WTC11 (cell line): ENCODE measurements around the gene GJB5. TPM values are rescaled to one million over a fixed set of nuclear protein-coding genes. Genes with fewer than 3 reads are reported as not detected.

Experiments used
- ATAC-seq: fragments of 200-7000 bp; cut with Tn5 transposase; 2 replicates; pipeline ENCODE4 v1.10.0; 2021; ENCODE audit warnings: mild to moderate bottlenecking, moderate library complexity
- CTCF ChIA-PET: fragments of 300-600 bp; sonication (Branson Sonifier 250); formaldehyde crosslinking; loops from one replicate; lab custom pipeline; 2021; ENCODE audit warnings: antibody characterized with exemption; lab: Charles Lee
- POLR2A ChIA-PET: fragments of 350-600 bp; sonication (Branson Sonifier 250); formaldehyde crosslinking; loops from one replicate; lab custom pipeline; 2021; ENCODE audit warnings: antibody characterized with exemption; lab: Charles Lee
- DNase-seq: peaks from one replicate; pipeline ENCODE4 v3.0.0; 2021; ENCODE audit warnings: low spot score
- H3K27ac Mint-ChIP-seq: 2 replicates; pipeline ENCODE4 v1.8.0; 2021; ENCODE audit warnings: mixed read lengths
- H3K27me3 Mint-ChIP-seq: 2 replicates; pipeline ENCODE4 v1.8.0; 2021; ENCODE audit warnings: low read depth, mild to moderate bottlenecking, moderate library complexity, mixed read lengths
- H3K36me3 Mint-ChIP-seq: 2 replicates; pipeline ENCODE4 v1.8.0; 2021; ENCODE audit warnings: mixed read lengths
- H3K4me1 Mint-ChIP-seq: 2 replicates; pipeline ENCODE4 v1.8.0; 2022; ENCODE audit warnings: mixed read lengths
- H3K4me3 Mint-ChIP-seq: 2 replicates; pipeline ENCODE4 v1.8.0; 2021; ENCODE audit warnings: mild to moderate bottlenecking, moderate library complexity, mixed read lengths
- H3K9me3 Mint-ChIP-seq: 2 replicates; pipeline ENCODE4 v1.8.0; 2021; ENCODE audit warnings: mixed read lengths
- ATF1 ChIP-seq: sonication (generic); formaldehyde crosslinking; IDR thresholded peaks from 2 replicates; pipeline ENCODE4 v1.8.1; 2023; ENCODE audit warnings: mild to moderate bottlenecking, moderate library complexity, missing genetic modification reagents
- ELF4 ChIP-seq: sonication (generic); formaldehyde crosslinking; IDR thresholded peaks from 2 replicates; pipeline ENCODE4 v1.8.1; 2022; ENCODE audit warnings: low read depth, mild to moderate bottlenecking, moderate library complexity, missing genetic modification reagents
- ETV6 ChIP-seq: sonication (generic); formaldehyde crosslinking; IDR thresholded peaks from 2 replicates; pipeline ENCODE4 v1.8.1; 2022; ENCODE audit warnings: mild to moderate bottlenecking, missing genetic modification reagents
- GTF2I ChIP-seq: fragments of 250-450 bp; sonication (Bioruptor Pico); conservative IDR thresholded peaks from 2 replicates; pipeline ENCODE4 v1.4.0; 2021; ENCODE audit warnings: mild to moderate bottlenecking
- JAZF1 ChIP-seq: fragments of 250-450 bp; sonication (Bioruptor Pico); IDR thresholded peaks from 2 replicates; pipeline ENCODE4 v1.9.0; 2021; ENCODE audit warnings: moderate library complexity, mild to moderate bottlenecking, inconsistent platforms
- NR3C1 ChIP-seq: sonication (generic); formaldehyde crosslinking; conservative IDR thresholded peaks from 2 replicates; pipeline ENCODE4 v1.8.1; 2023; ENCODE audit warnings: low read depth, mild to moderate bottlenecking, missing genetic modification reagents
- SP1 ChIP-seq: sonication (generic); formaldehyde crosslinking; conservative IDR thresholded peaks from 2 replicates; pipeline ENCODE4 v1.8.1; 2022; ENCODE audit warnings: missing genetic modification reagents
- ZBTB21 ChIP-seq: sonication (generic); formaldehyde crosslinking; IDR thresholded peaks from 2 replicates; pipeline ENCODE4 v1.8.1; 2023; ENCODE audit warnings: mild to moderate bottlenecking, missing genetic modification reagents, borderline replicate concordance
- ZNF232 ChIP-seq: sonication (generic); formaldehyde crosslinking; IDR thresholded peaks from 2 replicates; pipeline ENCODE4 v1.8.0; 2022; ENCODE audit warnings: mild to moderate bottlenecking, missing genetic modification reagents
- ZNF423 ChIP-seq: fragments of 250-450 bp; sonication (Bioruptor Pico); IDR thresholded peaks from 2 replicates; pipeline ENCODE4 v2.1.2; 2022; ENCODE audit warnings: mild to moderate bottlenecking, moderate library complexity
- total RNA-seq: library from RNA; stranded (reverse); gene quantifications from 3 replicates; pipeline ENCODE4 v1.2.3, GENCODE V29; 2021
- TF ChIP-seq, protein P1 (sequence below): sonication (generic); formaldehyde crosslinking; IDR thresholded peaks from 2 replicates; pipeline ENCODE4 v1.8.1; 2022; ENCODE audit warnings: missing genetic modification reagents, borderline replicate concordance
- TF ChIP-seq, protein P2 (sequence below): sonication (generic); formaldehyde crosslinking; IDR thresholded peaks from 2 replicates; pipeline ENCODE4 v1.8.1; 2023; ENCODE audit warnings: mild to moderate bottlenecking, missing genetic modification reagents, borderline replicate concordance
- TF ChIP-seq, protein P3 (sequence below): fragments of 250-450 bp; sonication (Bioruptor Pico); IDR thresholded peaks from 2 replicates; pipeline ENCODE4 v1.9.0; 2021; ENCODE audit warnings: mild to moderate bottlenecking, borderline replicate concordance
- TF ChIP-seq, protein P4 (sequence below): fragments of 250-450 bp; sonication (Bioruptor Pico); IDR thresholded peaks from 2 replicates; pipeline ENCODE4 v1.8.0; 2021; ENCODE audit warnings: mild to moderate bottlenecking
- TF ChIP-seq, protein P5 (sequence below): sonication (generic); formaldehyde crosslinking; IDR thresholded peaks from 2 replicates; pipeline ENCODE4 v1.8.1; 2022; ENCODE audit warnings: low read depth, missing genetic modification reagents, borderline replicate concordance
- TF ChIP-seq, protein P6 (sequence below): sonication (generic); formaldehyde crosslinking; IDR thresholded peaks from 2 replicates; pipeline ENCODE4 v1.8.1; 2022; ENCODE audit warnings: mild to moderate bottlenecking, missing genetic modification reagents, moderate library complexity, borderline replicate concordance

GJB5 gene
- total RNA-seq, 1 experiment from 2014 or later = 0.55 TPM

DNA sequence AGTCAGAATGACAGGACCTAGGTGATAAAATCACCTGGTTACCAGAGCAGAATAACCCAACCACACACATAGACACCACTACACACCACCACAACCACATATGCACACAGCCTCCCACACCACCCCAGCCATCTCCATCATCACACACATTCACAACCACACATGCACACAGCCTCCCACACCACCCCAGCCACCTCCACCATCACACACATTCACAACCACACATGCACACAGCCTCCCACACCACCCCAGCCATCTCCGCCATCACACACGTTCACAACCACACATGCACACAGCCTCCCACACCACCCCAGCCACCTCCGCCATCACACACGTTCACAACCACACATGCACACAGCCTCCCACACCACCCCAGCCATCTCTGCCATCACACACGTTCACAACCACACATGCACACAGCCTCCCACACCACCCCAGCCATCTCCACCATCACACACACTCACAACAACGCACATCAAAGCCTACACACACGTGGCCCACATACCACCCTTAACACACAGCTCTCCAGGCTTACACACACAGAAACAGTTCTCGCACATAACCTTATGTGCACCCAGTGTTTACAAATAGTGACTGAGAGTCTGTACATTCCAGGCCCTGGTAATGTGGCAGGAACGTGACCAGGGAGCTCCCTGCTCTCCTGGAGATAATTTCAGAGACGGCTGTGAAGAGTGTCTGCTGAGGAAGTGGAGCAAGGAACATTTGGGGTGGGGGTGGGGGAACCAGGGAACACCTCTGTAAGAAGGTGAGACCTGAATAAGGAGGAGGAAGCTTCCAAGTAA is 22.9 kb downstream of the GJB5 start:
- peaks cover 7% of the 10 kb centered on the region; the same call in 1 of the 2 replicates for H3K4me1 Mint-ChIP-seq
- no peaks in the 10 kb centered on the region for H3K36me3 Mint-ChIP-seq
- H3K9me3 Mint-ChIP-seq = no peaks in the 10 kb centered on the region
- no peak overlapping the region for H3K27ac Mint-ChIP-seq
- H3K4me3 Mint-ChIP-seq = no peak overlapping the region
- DNase-seq (no peak), ATAC-seq (no peak)
- POLR2A ChIA-PET = no interaction called here
- CTCF ChIA-PET = interaction anchor here (0.6 to 1.6 kb wide), 6 partner anchors 8 to 1658 kb away, joined by 3 to 5 read pairs (median 4); partner anchors contain the start of gene SMIM12
- TF ChIP-seq, protein P1, sequence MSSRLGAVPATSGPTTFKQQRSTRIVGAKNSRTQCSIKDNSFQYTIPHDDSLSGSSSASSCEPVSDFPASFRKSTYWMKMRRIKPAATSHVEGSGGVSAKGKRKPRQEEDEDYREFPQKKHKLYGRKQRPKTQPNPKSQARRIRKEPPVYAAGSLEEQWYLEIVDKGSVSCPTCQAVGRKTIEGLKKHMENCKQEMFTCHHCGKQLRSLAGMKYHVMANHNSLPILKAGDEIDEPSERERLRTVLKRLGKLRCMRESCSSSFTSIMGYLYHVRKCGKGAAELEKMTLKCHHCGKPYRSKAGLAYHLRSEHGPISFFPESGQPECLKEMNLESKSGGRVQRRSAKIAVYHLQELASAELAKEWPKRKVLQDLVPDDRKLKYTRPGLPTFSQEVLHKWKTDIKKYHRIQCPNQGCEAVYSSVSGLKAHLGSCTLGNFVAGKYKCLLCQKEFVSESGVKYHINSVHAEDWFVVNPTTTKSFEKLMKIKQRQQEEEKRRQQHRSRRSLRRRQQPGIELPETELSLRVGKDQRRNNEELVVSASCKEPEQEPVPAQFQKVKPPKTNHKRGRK (CRISPR knock-in tag) = no peak
- no peak for TF ChIP-seq ETV6
- TF ChIP-seq, protein P2, sequence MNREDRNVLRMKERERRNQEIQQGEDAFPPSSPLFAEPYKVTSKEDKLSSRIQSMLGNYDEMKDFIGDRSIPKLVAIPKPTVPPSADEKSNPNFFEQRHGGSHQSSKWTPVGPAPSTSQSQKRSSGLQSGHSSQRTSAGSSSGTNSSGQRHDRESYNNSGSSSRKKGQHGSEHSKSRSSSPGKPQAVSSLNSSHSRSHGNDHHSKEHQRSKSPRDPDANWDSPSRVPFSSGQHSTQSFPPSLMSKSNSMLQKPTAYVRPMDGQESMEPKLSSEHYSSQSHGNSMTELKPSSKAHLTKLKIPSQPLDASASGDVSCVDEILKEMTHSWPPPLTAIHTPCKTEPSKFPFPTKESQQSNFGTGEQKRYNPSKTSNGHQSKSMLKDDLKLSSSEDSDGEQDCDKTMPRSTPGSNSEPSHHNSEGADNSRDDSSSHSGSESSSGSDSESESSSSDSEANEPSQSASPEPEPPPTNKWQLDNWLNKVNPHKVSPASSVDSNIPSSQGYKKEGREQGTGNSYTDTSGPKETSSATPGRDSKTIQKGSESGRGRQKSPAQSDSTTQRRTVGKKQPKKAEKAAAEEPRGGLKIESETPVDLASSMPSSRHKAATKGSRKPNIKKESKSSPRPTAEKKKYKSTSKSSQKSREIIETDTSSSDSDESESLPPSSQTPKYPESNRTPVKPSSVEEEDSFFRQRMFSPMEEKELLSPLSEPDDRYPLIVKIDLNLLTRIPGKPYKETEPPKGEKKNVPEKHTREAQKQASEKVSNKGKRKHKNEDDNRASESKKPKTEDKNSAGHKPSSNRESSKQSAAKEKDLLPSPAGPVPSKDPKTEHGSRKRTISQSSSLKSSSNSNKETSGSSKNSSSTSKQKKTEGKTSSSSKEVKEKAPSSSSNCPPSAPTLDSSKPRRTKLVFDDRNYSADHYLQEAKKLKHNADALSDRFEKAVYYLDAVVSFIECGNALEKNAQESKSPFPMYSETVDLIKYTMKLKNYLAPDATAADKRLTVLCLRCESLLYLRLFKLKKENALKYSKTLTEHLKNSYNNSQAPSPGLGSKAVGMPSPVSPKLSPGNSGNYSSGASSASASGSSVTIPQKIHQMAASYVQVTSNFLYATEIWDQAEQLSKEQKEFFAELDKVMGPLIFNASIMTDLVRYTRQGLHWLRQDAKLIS (CRISPR knock-in tag) = no peak
- no peak for TF ChIP-seq NR3C1
- TF ChIP-seq ZNF232 = no peak
- TF ChIP-seq ZNF423 (CRISPR knock-in tag) = no peak
- TF ChIP-seq, protein P3, sequence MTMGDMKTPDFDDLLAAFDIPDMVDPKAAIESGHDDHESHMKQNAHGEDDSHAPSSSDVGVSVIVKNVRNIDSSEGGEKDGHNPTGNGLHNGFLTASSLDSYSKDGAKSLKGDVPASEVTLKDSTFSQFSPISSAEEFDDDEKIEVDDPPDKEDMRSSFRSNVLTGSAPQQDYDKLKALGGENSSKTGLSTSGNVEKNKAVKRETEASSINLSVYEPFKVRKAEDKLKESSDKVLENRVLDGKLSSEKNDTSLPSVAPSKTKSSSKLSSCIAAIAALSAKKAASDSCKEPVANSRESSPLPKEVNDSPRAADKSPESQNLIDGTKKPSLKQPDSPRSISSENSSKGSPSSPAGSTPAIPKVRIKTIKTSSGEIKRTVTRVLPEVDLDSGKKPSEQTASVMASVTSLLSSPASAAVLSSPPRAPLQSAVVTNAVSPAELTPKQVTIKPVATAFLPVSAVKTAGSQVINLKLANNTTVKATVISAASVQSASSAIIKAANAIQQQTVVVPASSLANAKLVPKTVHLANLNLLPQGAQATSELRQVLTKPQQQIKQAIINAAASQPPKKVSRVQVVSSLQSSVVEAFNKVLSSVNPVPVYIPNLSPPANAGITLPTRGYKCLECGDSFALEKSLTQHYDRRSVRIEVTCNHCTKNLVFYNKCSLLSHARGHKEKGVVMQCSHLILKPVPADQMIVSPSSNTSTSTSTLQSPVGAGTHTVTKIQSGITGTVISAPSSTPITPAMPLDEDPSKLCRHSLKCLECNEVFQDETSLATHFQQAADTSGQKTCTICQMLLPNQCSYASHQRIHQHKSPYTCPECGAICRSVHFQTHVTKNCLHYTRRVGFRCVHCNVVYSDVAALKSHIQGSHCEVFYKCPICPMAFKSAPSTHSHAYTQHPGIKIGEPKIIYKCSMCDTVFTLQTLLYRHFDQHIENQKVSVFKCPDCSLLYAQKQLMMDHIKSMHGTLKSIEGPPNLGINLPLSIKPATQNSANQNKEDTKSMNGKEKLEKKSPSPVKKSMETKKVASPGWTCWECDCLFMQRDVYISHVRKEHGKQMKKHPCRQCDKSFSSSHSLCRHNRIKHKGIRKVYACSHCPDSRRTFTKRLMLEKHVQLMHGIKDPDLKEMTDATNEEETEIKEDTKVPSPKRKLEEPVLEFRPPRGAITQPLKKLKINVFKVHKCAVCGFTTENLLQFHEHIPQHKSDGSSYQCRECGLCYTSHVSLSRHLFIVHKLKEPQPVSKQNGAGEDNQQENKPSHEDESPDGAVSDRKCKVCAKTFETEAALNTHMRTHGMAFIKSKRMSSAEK (CRISPR knock-in tag) = no peak
- TF ChIP-seq ZBTB21 (CRISPR knock-in tag) = no peak
- TF ChIP-seq, protein P4, sequence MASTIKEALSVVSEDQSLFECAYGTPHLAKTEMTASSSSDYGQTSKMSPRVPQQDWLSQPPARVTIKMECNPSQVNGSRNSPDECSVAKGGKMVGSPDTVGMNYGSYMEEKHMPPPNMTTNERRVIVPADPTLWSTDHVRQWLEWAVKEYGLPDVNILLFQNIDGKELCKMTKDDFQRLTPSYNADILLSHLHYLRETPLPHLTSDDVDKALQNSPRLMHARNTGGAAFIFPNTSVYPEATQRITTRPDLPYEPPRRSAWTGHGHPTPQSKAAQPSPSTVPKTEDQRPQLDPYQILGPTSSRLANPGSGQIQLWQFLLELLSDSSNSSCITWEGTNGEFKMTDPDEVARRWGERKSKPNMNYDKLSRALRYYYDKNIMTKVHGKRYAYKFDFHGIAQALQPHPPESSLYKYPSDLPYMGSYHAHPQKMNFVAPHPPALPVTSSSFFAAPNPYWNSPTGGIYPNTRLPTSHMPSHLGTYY (CRISPR knock-in tag) = no peak
- no peak for TF ChIP-seq JAZF1
- no peak for TF ChIP-seq GTF2I (CRISPR knock-in tag)
- no peak for TF ChIP-seq ATF1
- no peak for TF ChIP-seq SP1 (CRISPR knock-in tag)
- TF ChIP-seq, protein P5, sequence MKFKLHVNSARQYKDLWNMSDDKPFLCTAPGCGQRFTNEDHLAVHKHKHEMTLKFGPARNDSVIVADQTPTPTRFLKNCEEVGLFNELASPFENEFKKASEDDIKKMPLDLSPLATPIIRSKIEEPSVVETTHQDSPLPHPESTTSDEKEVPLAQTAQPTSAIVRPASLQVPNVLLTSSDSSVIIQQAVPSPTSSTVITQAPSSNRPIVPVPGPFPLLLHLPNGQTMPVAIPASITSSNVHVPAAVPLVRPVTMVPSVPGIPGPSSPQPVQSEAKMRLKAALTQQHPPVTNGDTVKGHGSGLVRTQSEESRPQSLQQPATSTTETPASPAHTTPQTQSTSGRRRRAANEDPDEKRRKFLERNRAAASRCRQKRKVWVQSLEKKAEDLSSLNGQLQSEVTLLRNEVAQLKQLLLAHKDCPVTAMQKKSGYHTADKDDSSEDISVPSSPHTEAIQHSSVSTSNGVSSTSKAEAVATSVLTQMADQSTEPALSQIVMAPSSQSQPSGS (CRISPR knock-in tag) = no peak
- TF ChIP-seq ELF4 (CRISPR knock-in tag) = no peak
- TF ChIP-seq, protein P6, sequence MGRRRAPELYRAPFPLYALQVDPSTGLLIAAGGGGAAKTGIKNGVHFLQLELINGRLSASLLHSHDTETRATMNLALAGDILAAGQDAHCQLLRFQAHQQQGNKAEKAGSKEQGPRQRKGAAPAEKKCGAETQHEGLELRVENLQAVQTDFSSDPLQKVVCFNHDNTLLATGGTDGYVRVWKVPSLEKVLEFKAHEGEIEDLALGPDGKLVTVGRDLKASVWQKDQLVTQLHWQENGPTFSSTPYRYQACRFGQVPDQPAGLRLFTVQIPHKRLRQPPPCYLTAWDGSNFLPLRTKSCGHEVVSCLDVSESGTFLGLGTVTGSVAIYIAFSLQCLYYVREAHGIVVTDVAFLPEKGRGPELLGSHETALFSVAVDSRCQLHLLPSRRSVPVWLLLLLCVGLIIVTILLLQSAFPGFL (CRISPR knock-in tag) = no peak
- TF ChIP-seq, all 79 proteins: peak for 0
- H3K27me3 Mint-ChIP-seq = peaks cover 39% of the 10 kb centered on the region
